B cell (primary cell): ENCODE results near the gene EMID1. TPM values are rescaled to one million over a fixed set of nuclear protein-coding genes. Genes with fewer than 3 reads are reported as not detected.

ENCODE experiments used
- ATAC-seq: fragments of 200-7000 bp; cut with Tn5 transposase; one replicate; pipeline ENCODE4 v1.10.0; 2021; ENCODE audit warnings: low read depth, mild to moderate bottlenecking, moderate number of reproducible peaks, moderate library complexity
- CTCF ChIA-PET: fragments of 350-600 bp; sonication (Branson Sonifier 250); formaldehyde crosslinking; loops from one replicate; lab custom pipeline; 2021; ENCODE audit warnings: antibody characterized with exemption, inconsistent platforms; lab: Charles Lee
- POLR2A ChIA-PET: fragments of 350-600 bp; sonication (Branson Sonifier 250); formaldehyde crosslinking; loops from one replicate; lab custom pipeline; 2021; ENCODE audit warnings: antibody characterized with exemption; lab: Charles Lee
- DNase-seq: peaks from one replicate; pipeline ENCODE4 v3.0.0; 2013
- H2AFZ ChIP-seq: 2 replicates; pipeline ENCODE4 v1.6.1; 2012; ENCODE audit warnings: mild to moderate bottlenecking, low read depth, low read length; ENCODE audit not compliant: insufficient read depth, poor library complexity, severe bottlenecking
- H3K27ac ChIP-seq, 2 donors: 1 replicate in 1 of 2; 2 replicates in 1 of 2; pipeline ENCODE4 v1.5.1; 2012 to 2013; ENCODE audit warnings: low read length in 2 of 2, mild to moderate bottlenecking in 2 of 2, moderate library complexity in 1 of 2
- H3K27me3 ChIP-seq, 4 experiments: fragments of 200-600 bp in 1 of 4; sonication (generic) in 1 of 4; replicated peaks in 1 of 4; 1 replicate in 2 of 4; 2 replicates in 2 of 4; pipeline versions ENCODE4 v1.6.1 to v1.7.0; 2013 to 2016; ENCODE audit warnings: low read length in 3 of 4, mild to moderate bottlenecking in 2 of 4, mixed read lengths in 1 of 4, moderate library complexity in 1 of 4; ENCODE audit not compliant: insufficient read depth in 4 of 4, control insufficient read depth in 3 of 4; ENCODE audit errors: control extremely low read depth in 1 of 4
- H3K36me3 ChIP-seq, 2 experiments: replicated peaks in 1 of 2; 1 replicate in 1 of 2; 2 replicates in 1 of 2; pipeline versions ENCODE4 v1.6.1 to v1.7.1; 2013; ENCODE audit warnings: low read length in 1 of 2; ENCODE audit not compliant: insufficient read depth in 2 of 2, control insufficient read depth in 1 of 2; ENCODE audit errors: control extremely low read depth in 1 of 2, extremely low read depth in 1 of 2
- H3K4me1 ChIP-seq, 2 donors: fragments of 200-600 bp in 1 of 2; sonication (generic) in 1 of 2; 1 replicate in 1 of 2; 2 replicates in 1 of 2; pipeline versions ENCODE4 v1.5.1 to v1.6.1; 2013 to 2017; ENCODE audit warnings: low read length in 2 of 2; ENCODE audit not compliant: control insufficient read depth in 2 of 2, insufficient read depth in 2 of 2
- H3K4me2 ChIP-seq: replicated peaks from 2 replicates; pipeline ENCODE3; 2012; ENCODE audit warnings: mild to moderate bottlenecking, low read depth, low read length; ENCODE audit not compliant: poor library complexity, severe bottlenecking
- H3K4me3 ChIP-seq, 5 experiments: fragments of 200-600 bp in 1 of 5; sonication (generic) in 1 of 5; 1 replicate in 3 of 5; 2 replicates in 2 of 5; pipeline versions ENCODE4 v1.5.1 to v1.7.0; 2011 to 2016; ENCODE audit warnings: low read length in 4 of 5, mild to moderate bottlenecking in 4 of 5, low read depth in 2 of 5, control low read depth in 1 of 5, moderate library complexity in 1 of 5; ENCODE audit not compliant: insufficient read depth in 1 of 5; ENCODE audit errors: control extremely low read depth in 1 of 5, extremely low read depth in 1 of 5
- H3K79me2 ChIP-seq: fragments of 200-600 bp; sonication (generic); one replicate; pipeline ENCODE4 v1.6.0; 2016; ENCODE audit warnings: low read length; ENCODE audit not compliant: control insufficient read depth, insufficient read depth
- H3K9ac ChIP-seq: fragments of 200-600 bp; sonication (generic); 2 replicates; pipeline ENCODE4 v1.6.1; 2017; ENCODE audit warnings: mild to moderate bottlenecking, low read length, moderate library complexity
- H3K9me3 ChIP-seq, 3 donors: one replicate each; pipeline versions ENCODE4 v1.6.1 to v1.7.1; 2013; ENCODE audit warnings: low read length in 2 of 3; ENCODE audit not compliant: control insufficient read depth in 2 of 3, insufficient read depth in 1 of 3; ENCODE audit errors: control extremely low read depth in 1 of 3
- H4K20me1 ChIP-seq: 2 replicates; pipeline ENCODE4 v1.6.0; 2012; ENCODE audit warnings: mild to moderate bottlenecking, low read length; ENCODE audit not compliant: insufficient read depth, control insufficient read depth, poor library complexity, severe bottlenecking
- H3K27ac Mint-ChIP-seq: one replicate; pipeline ENCODE4 v1.8.0; 2021; ENCODE audit warnings: mixed read lengths
- H3K27me3 Mint-ChIP-seq: one replicate; pipeline ENCODE4 v1.8.0; 2021; ENCODE audit warnings: mixed read lengths
- H3K4me1 Mint-ChIP-seq: one replicate; pipeline ENCODE4 v1.8.0; 2021; ENCODE audit warnings: mixed read lengths
- H3K4me3 Mint-ChIP-seq: one replicate; pipeline ENCODE4 v1.8.0; 2021; ENCODE audit warnings: mixed read lengths
- H3K9me3 Mint-ChIP-seq: one replicate; pipeline ENCODE4 v1.8.0; 2022; ENCODE audit warnings: mixed read lengths; ENCODE audit not compliant: insufficient read depth
- CTCF ChIP-seq: fragments of 200-600 bp; IDR thresholded peaks from one replicate; pipeline ENCODE4 v1.8.0; 2022; ENCODE audit warnings: antibody characterized with exemption, mild to moderate bottlenecking
- EZH2 ChIP-seq: IDR thresholded peaks from 2 replicates; pipeline ENCODE4 v1.6.1; 2012; ENCODE audit warnings: borderline replicate concordance, low read depth, mild to moderate bottlenecking, moderate library complexity, low read length; ENCODE audit not compliant: insufficient read depth, poor library complexity, severe bottlenecking
- WGBS: methylation state at CpG from one replicate; pipeline ENCODE4 v1.1.5; 2013; ENCODE audit warnings: missing lambda C conversion rate; ENCODE audit not compliant: insufficient coverage; 5-methylcytosine and 5-hydroxymethylcytosine counted together
- intact Hi-C: fragments of 100-400 bp; cut with micrococcal nuclease; formaldehyde crosslinking; loops from one replicate; pipeline ENCODE4 v1.10.0; 2022
- polyA plus RNA-seq: library from polyadenylated mRNA; depleted of rRNA; stranded (reverse); fragments of >200 nt; gene quantifications from 2 replicates; pipeline ENCODE4 v1.2.3, GENCODE V29; 2012
- total RNA-seq, 2 donors: library from RNA; stranded (reverse); fragments of 120-200 nt in 1 of 2; gene quantifications; 1 replicate in 1 of 2; 2 replicates in 1 of 2; pipeline versions ENCODE4 v1.2.3 to v1.2.4, GENCODE V29; 2013 to 2022

Gene EMID1
- total and polyA plus RNA-seq, 2 donors (not counting 1 experiment from before 2014, with no cell fraction given), result not detected

GRCh38 chr22:29259253-29259899, 53.7 kb downstream of the EMID1 start:
- H3K27ac Mint-ChIP-seq, result no peak overlapping the region
- Histone ChIP-seq H3K79me2 (no peaks in the 10 kb centered on the region), H3K27ac (no peak overlapping the region), H3K27me3 (peaks cover 0 to 1% (median 0%) of the 10 kb centered on the region in 4 experiments), H3K4me1 (no peaks in the 10 kb centered on the region), H4K20me1 (no peaks in the 10 kb centered on the region), H3K9ac (no peak overlapping the region), H3K36me3 (no peaks in the 10 kb centered on the region), H3K4me2 (no peak overlapping the region), H3K4me3 (no peak overlapping the region), H2AFZ (no peak overlapping the region), H3K9me3 (no peaks in the 10 kb centered on the region)
- no peaks in the 10 kb centered on the region for H3K9me3 Mint-ChIP-seq
- ChIA-PET POLR2A (no interaction called here), CTCF (interaction anchor here (1.4 kb wide), 1 partner anchor 12 kb away, joined by 4 read pairs; no protein-coding TSS in a partner anchor)
- H3K27me3 Mint-ChIP-seq, result no peaks in the 10 kb centered on the region
- DNase-seq, result no peak
- intact Hi-C loops, result no loop called here
- no peak for TF ChIP-seq EZH2
- TF ChIP-seq CTCF, result no peak
- ATAC-seq, result no peak
- whole genome bisulfite sequencing, result 89% methylated on average over 10 of the region's 11 CpGs
- H3K4me3 Mint-ChIP-seq, result no peak overlapping the region
- H3K4me1 Mint-ChIP-seq, result peaks cover 2% of the 10 kb centered on the region

GRCh38 chr22:29260031-29260560, 54.4 kb downstream of the EMID1 start:
- intact Hi-C loops, result no loop called here
- Histone ChIP-seq H3K4me3 (no peak overlapping the region), H3K4me1 (no peaks in the 10 kb centered on the region), H3K4me2 (no peak overlapping the region), H3K27me3 (no peaks in the 10 kb centered on the region), H3K9me3 (no peaks in the 10 kb centered on the region), H3K36me3 (no peaks in the 10 kb centered on the region), H3K9ac (no peak overlapping the region), H3K79me2 (no peaks in the 10 kb centered on the region), H4K20me1 (no peaks in the 10 kb centered on the region), H2AFZ (no peak overlapping the region), H3K27ac (no peak overlapping the region)
- WGBS, result 94% methylated on average over 12 of the region's 13 CpGs
- no peak for DNase-seq
- TF ChIP-seq CTCF (no peak), EZH2 (no peak)
- ChIA-PET CTCF (no interaction called here), POLR2A (no interaction called here)
- ATAC-seq, result no peak
- Mint-ChIP-seq H3K4me1 (peaks cover 2% of the 10 kb centered on the region), H3K4me3 (no peak overlapping the region), H3K27me3 (no peaks in the 10 kb centered on the region), H3K9me3 (no peaks in the 10 kb centered on the region), H3K27ac (no peak overlapping the region)
